Loucy (cell line): ENCODE measurements around the gene E2F3.

Experiments
- H2AFZ ChIP-seq: fragments of 200-600 bp; sonication (generic); 2 replicates; pipeline ENCODE4 v1.6.0; 2016; ENCODE audit warnings: antibody characterized with exemption, mild to moderate bottlenecking, low read length, moderate library complexity
- H3F3A ChIP-seq: fragments of 200-600 bp; 2 replicates; pipeline ENCODE4 v1.6.0; 2016; ENCODE audit warnings: antibody characterized with exemption, low read depth, mild to moderate bottlenecking
- H3K27me3 ChIP-seq: fragments of 200-600 bp; sonication (generic); 2 replicates; pipeline ENCODE4 v1.6.1; 2014; ENCODE audit warnings: low read length, mild to moderate bottlenecking; ENCODE audit not compliant: insufficient read depth, poor library complexity, severe bottlenecking
- H3K36me3 ChIP-seq: fragments of 200-600 bp; sonication (generic); 2 replicates; pipeline ENCODE4 v1.6.1; 2016; ENCODE audit warnings: low read length; ENCODE audit not compliant: insufficient read depth
- H3K4me1 ChIP-seq: fragments of 200-600 bp; sonication (generic); 2 replicates; pipeline ENCODE4 v1.5.1; 2014; ENCODE audit warnings: low read length, mild to moderate bottlenecking; ENCODE audit not compliant: insufficient read depth, poor library complexity, severe bottlenecking
- H3K4me2 ChIP-seq: fragments of 200-600 bp; sonication (generic); 2 replicates; pipeline ENCODE4 v1.6.0; 2014; ENCODE audit warnings: antibody characterized with exemption, low read length, low read depth, mild to moderate bottlenecking; ENCODE audit not compliant: poor library complexity, severe bottlenecking
- H3K4me3 ChIP-seq: fragments of 200-600 bp; sonication (generic); 2 replicates; pipeline ENCODE4 v1.5.1; 2014; ENCODE audit warnings: low read length, mild to moderate bottlenecking, mixed read lengths; ENCODE audit not compliant: poor library complexity, severe bottlenecking
- H3K79me2 ChIP-seq: fragments of 200-600 bp; sonication (generic); 2 replicates; pipeline ENCODE4 v1.6.1; 2014; ENCODE audit warnings: low read length; ENCODE audit not compliant: insufficient read depth
- H3K9ac ChIP-seq: fragments of 200-600 bp; sonication (generic); 2 replicates; pipeline ENCODE4 v1.6.0; 2014; ENCODE audit warnings: mild to moderate bottlenecking, low read depth, low read length, moderate library complexity; ENCODE audit not compliant: poor library complexity, severe bottlenecking
- H3K9me2 ChIP-seq: fragments of 200-600 bp; sonication (generic); replicated peaks from 2 replicates; pipeline ENCODE4 v1.6.1; 2016; ENCODE audit warnings: low read depth, low read length, mixed read lengths
- H3K9me3 ChIP-seq: fragments of 200-600 bp; sonication (generic); 2 replicates; pipeline ENCODE4 v1.6.1; 2014; ENCODE audit warnings: mild to moderate bottlenecking, antibody characterized with exemption, low read length, low read depth; ENCODE audit not compliant: insufficient read depth
- H4K20me1 ChIP-seq: fragments of 200-600 bp; sonication (generic); 2 replicates; pipeline ENCODE4 v1.6.0; 2014; ENCODE audit warnings: antibody characterized with exemption, low read length, mild to moderate bottlenecking; ENCODE audit not compliant: insufficient read depth, poor library complexity, severe bottlenecking
- EZH2phosphoT487 ChIP-seq: fragments of 200-600 bp; IDR thresholded peaks from 2 replicates; pipeline ENCODE4 v1.6.1; 2018; ENCODE audit warnings: antibody characterized with exemption, mild to moderate bottlenecking, moderate library complexity, borderline replicate concordance
- TF ChIP-seq, protein P1 (sequence below): fragments of 200-600 bp; sonication (generic); conservative IDR thresholded peaks from 2 replicates; pipeline ENCODE4 v1.5.1; 2014; ENCODE audit warnings: mild to moderate bottlenecking, antibody characterized with exemption, low read length

E2F3 gene

DNA sequence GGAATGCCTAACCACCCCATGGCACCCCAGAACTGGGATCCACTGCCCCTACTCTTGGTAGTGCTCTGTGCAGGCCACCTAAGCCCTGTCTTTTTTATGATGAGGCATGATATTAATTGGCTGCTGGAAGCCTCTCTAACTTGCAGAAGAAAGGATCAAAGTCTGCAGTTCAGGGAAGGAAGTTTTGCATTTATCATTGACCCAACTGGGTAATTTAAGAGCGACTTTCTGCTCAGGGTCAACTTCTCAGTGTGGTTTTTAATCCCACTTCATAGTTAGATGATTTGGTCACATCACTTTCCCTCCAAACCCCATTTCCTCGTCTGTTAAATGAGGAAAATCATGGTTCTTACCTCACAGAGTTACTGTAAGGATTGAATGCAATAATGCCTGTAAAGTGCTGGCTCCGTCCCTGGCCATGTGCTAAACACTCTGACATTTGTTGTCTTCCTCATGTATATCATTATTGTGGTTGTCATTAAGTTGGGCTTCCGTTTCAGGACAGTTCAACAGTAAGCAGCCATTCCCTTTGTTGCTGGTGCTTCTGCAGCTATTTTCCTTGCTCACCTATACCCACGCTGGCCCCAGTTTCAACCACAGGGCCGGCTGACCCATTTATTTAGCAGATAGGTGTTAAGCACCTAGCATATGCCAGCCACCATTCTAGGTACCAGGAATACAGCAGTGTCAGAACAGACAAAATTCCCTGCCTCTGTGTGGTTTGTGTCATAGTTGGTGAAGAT lies 14.2 kb downstream of the E2F3 start:
- H2AFZ ChIP-seq: no peak overlapping the region
- no peaks in the 10 kb centered on the region for H3K27me3 ChIP-seq
- H3K4me1 ChIP-seq: peaks cover 90% of the 10 kb centered on the region
- H3K9ac ChIP-seq: peak overlapping the region; percentile 99
- peak overlapping the region; percentile 66 for H3K4me3 ChIP-seq
- H3K4me2 ChIP-seq: peak overlapping the region; percentile 76
- TF ChIP-seq, protein P1, sequence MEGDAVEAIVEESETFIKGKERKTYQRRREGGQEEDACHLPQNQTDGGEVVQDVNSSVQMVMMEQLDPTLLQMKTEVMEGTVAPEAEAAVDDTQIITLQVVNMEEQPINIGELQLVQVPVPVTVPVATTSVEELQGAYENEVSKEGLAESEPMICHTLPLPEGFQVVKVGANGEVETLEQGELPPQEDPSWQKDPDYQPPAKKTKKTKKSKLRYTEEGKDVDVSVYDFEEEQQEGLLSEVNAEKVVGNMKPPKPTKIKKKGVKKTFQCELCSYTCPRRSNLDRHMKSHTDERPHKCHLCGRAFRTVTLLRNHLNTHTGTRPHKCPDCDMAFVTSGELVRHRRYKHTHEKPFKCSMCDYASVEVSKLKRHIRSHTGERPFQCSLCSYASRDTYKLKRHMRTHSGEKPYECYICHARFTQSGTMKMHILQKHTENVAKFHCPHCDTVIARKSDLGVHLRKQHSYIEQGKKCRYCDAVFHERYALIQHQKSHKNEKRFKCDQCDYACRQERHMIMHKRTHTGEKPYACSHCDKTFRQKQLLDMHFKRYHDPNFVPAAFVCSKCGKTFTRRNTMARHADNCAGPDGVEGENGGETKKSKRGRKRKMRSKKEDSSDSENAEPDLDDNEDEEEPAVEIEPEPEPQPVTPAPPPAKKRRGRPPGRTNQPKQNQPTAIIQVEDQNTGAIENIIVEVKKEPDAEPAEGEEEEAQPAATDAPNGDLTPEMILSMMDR: no peak
- no peak for TF ChIP-seq EZH2phosphoT487
- peaks cover 94% of the 10 kb centered on the region for H3K79me2 ChIP-seq
- H3K9me2 ChIP-seq: no peaks in the 10 kb centered on the region
- peaks cover 10% of the 10 kb centered on the region for H3K36me3 ChIP-seq
- no peaks in the 10 kb centered on the region for H3K9me3 ChIP-seq
- H4K20me1 ChIP-seq: peaks cover 38% of the 10 kb centered on the region
- peaks cover 32% of the 10 kb centered on the region for H3F3A ChIP-seq

DNA sequence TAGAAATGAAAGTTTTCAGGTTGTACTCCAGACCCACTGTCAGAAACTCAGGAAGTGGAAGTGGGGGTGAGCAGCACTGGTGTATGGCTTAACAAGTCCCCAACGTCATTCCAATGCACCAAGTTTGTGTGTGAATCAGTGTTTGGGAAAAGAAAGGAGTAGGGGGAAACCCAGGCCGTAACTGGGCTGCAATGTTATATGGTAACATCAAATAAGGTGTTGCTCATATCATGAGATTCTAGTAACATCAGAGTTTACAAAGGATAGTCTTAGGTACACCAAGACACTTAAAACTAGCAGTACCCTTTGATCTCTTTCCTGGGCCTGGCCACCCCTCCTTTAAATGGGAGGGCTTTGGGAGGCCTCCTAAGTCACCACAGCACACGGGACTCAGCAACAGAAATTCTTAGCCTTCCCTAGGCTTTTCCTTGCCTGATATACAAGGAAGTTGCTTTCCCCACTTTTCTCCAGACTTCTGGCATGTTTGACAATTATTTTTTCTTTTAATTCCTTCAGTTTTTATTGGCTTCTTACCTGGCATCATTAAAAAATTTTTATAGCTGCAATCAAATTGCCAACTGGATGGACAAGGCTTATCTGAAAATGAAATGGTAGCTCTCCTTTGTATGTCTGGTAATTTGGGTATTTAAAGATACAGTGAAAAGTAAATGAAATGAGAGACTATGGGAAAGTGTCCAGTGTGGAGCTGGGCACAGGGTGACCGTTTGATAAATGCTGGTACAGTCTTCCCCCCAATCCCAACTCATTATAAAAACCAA lies 15.1 kb downstream of the E2F3 start:
- H3K4me1 ChIP-seq: peaks cover 85% of the 10 kb centered on the region
- peak overlapping the region; percentile 76 for H3K4me2 ChIP-seq
- H3K4me3 ChIP-seq: peak overlapping the region; percentile 66

DNA sequence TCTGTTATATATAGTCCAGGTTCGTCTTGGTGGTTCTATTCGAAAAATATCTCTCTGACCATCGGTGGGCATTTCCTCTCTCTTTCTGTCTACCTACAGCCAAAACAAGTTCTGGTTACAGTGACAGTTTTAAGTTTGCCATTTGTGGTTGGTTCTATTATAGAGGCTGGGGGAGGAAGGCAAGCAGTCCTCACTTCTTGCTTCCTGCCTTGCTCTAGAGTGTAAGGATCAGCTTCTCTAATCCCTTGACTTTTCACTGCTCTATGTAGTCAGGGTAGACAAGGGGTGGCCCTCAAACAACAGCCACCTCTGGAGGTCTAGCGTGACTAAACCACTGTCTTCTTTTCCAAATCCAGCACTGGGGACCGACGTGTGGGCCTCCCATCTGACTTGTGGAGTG lies 16.1 kb downstream of the E2F3 start:
- no peak for TF ChIP-seq EZH2phosphoT487
- TF ChIP-seq, protein P1: no peak
- H4K20me1 ChIP-seq: peaks cover 30% of the 10 kb centered on the region
- H3K79me2 ChIP-seq: peaks cover 94% of the 10 kb centered on the region
- no peak overlapping the region for H2AFZ ChIP-seq
- H3K9me2 ChIP-seq: no peaks in the 10 kb centered on the region
- H3K27me3 ChIP-seq: no peaks in the 10 kb centered on the region
- H3K9ac ChIP-seq: peak overlapping the region; percentile 99
- H3K4me3 ChIP-seq: peak overlapping the region; percentile 66
- peaks cover 16% of the 10 kb centered on the region; the same call in 1 of the 2 replicates for H3K36me3 ChIP-seq
- peak overlapping the region; percentile 76 for H3K4me2 ChIP-seq
- peaks cover 32% of the 10 kb centered on the region for H3F3A ChIP-seq
- H3K4me1 ChIP-seq: peaks cover 74% of the 10 kb centered on the region
- H3K9me3 ChIP-seq: no peaks in the 10 kb centered on the region

More for the DNA sequence above, 15.1 kb downstream of the E2F3 start:
- H3K27me3 ChIP-seq: no peaks in the 10 kb centered on the region
- no peaks in the 10 kb centered on the region for H3K9me2 ChIP-seq
- H3K9me3 ChIP-seq: no peaks in the 10 kb centered on the region
- peaks cover 30% of the 10 kb centered on the region for H4K20me1 ChIP-seq
- peaks cover 18% of the 10 kb centered on the region for H3K36me3 ChIP-seq
- H2AFZ ChIP-seq: no peak overlapping the region
- peaks cover 94% of the 10 kb centered on the region for H3K79me2 ChIP-seq
- peaks cover 32% of the 10 kb centered on the region for H3F3A ChIP-seq
- no peak for TF ChIP-seq EZH2phosphoT487
- TF ChIP-seq, protein P1: no peak
- H3K9ac ChIP-seq: peak overlapping the region; percentile 99
